HG03575 (cell line): ENCODE data around the gene EEPD1.

ENCODE experiments used
- ATAC-seq: cut with Tn5 transposase; IDR thresholded peaks from one replicate; pipeline ENCODE4 v1.9.1; 2021; ENCODE audit not compliant: unreplicated experiment, insufficient number of reproducible peaks, low FRiP score; ENCODE audit errors: extremely low read depth

EEPD1 gene

GRCh38 chr7:36285276-36285675 is 132.2 kb downstream of the EEPD1 start:
- ATAC-seq = no peak

GRCh38 chr7:36286226-36286625 is 133.2 kb downstream of the EEPD1 start:
- ATAC-seq = no peak

GRCh38 chr7:36286688-36287087 is 133.6 kb downstream of the EEPD1 start:
- ATAC-seq = no peak

- ATAC-seq = no peak
Observed at GRCh38 chr7:36287371-36288241, 134.6 kb downstream of the EEPD1 start.

GRCh38 chr7:36288501-36288900 is 135.4 kb downstream of the EEPD1 start:
- ATAC-seq = no peak

- ATAC-seq = no peak
Observed at GRCh38 chr7:36289833-36290661, 137.0 kb downstream of the EEPD1 start.

GRCh38 chr7:36291387-36292316 is 138.6 kb downstream of the EEPD1 start:
- ATAC-seq = no peak

- no peak for ATAC-seq
Observed at GRCh38 chr7:36295090-36295489, 142.0 kb downstream of the EEPD1 start.

GRCh38 chr7:36296284-36296683 is 143.2 kb downstream of the EEPD1 start:
- no peak for ATAC-seq

GRCh38 chr7:36297364-36298009 is 144.4 kb downstream of the EEPD1 start:
- no peak for ATAC-seq

- no peak for ATAC-seq
Observed at GRCh38 chr7:36298106-36298505, 145.1 kb downstream of the EEPD1 start.

GRCh38 chr7:36299223-36299774 is 146.2 kb downstream of the EEPD1 start:
- ATAC-seq = no peak

- ATAC-seq = no peak
Observed at GRCh38 chr7:36299823-36300341, 146.8 kb downstream of the EEPD1 start.

- ATAC-seq = no peak
Observed at GRCh38 chr7:36300696-36301350, 147.8 kb downstream of the EEPD1 start.

GRCh38 chr7:36301914-36302771 is 149.1 kb downstream of the EEPD1 start:
- no peak for ATAC-seq

GRCh38 chr7:36303202-36304098 is 150.4 kb downstream of the EEPD1 start:
- no peak for ATAC-seq
